ENCODE results near the gene ANKRD44. TPM values are rescaled to one million over a fixed set of nuclear protein-coding genes. Genes with fewer than 3 reads are reported as not detected.
A peak's percentile ranks its signal among the peaks of the same experiment; 100 is the strongest.

The ANKRD44 gene
- total RNA-seq, 2 experiments from 2014 or later: 223 to 283 TPM

GRCh38 chr2:197124639-197125390, 185.8 kb downstream of the ANKRD44 start:
- H3K4me1 Mint-ChIP-seq: peaks cover 63% of the 10 kb centered on the region
- H3K4me3 Mint-ChIP-seq: no peak overlapping the region
- CTCF ChIA-PET: no interaction called here
- no peak overlapping the region for H3K27ac Mint-ChIP-seq
- POLR2A ChIA-PET: no interaction called here
- DNase-seq: no peak
- no peaks in the 10 kb centered on the region for H3K27me3 Mint-ChIP-seq
- H3K9me3 Mint-ChIP-seq: peaks cover 9% of the 10 kb centered on the region
- peaks cover 80% of the 10 kb centered on the region for H3K36me3 Mint-ChIP-seq (ENCODE audit: low read depth)

- DNase-seq: no peak
- ChIA-PET POLR2A (no interaction called here), CTCF (interaction anchor here (1.1 kb wide), 1 partner anchor 14 kb away, joined by 4 read pairs; no protein-coding TSS in a partner anchor)
- Mint-ChIP-seq H3K4me3 (no peak overlapping the region), H3K4me1 (peaks cover 47% of the 10 kb centered on the region), H3K36me3 (ENCODE audit: low read depth) (peaks cover 77% of the 10 kb centered on the region), H3K27me3 (no peaks in the 10 kb centered on the region), H3K9me3 (peaks cover 3% of the 10 kb centered on the region), H3K27ac (no peak overlapping the region)
Measured at GRCh38 chr2:197122821-197123220, 187.8 kb downstream of the ANKRD44 start.

- H3K27me3 Mint-ChIP-seq: no peaks in the 10 kb centered on the region
- H3K4me1 Mint-ChIP-seq: peaks cover 46% of the 10 kb centered on the region
- H3K4me3 Mint-ChIP-seq: peak overlapping the region; percentile 17
- no peak for DNase-seq
- ChIA-PET CTCF (no interaction called here), POLR2A (no interaction called here)
- H3K27ac Mint-ChIP-seq: peak overlapping the region; percentile 78
- H3K36me3 Mint-ChIP-seq (ENCODE audit: low read depth): peaks cover 78% of the 10 kb centered on the region
- H3K9me3 Mint-ChIP-seq: no peaks in the 10 kb centered on the region
Measured at GRCh38 chr2:197121756-197122385, 188.7 kb downstream of the ANKRD44 start.

GRCh38 chr2:197121255-197121654, 189.3 kb downstream of the ANKRD44 start:
- Mint-ChIP-seq H3K4me1 (peaks cover 48% of the 10 kb centered on the region), H3K27me3 (no peaks in the 10 kb centered on the region), H3K9me3 (no peaks in the 10 kb centered on the region), H3K27ac (peak overlapping the region; percentile 78), H3K4me3 (peak overlapping the region; percentile 17), H3K36me3 (ENCODE audit: low read depth) (peaks cover 79% of the 10 kb centered on the region)
- peak; percentile 35 for DNase-seq
- CTCF ChIA-PET: no interaction called here
- POLR2A ChIA-PET: no interaction called here

- Mint-ChIP-seq H3K27ac (peak overlapping the region; percentile 66), H3K36me3 (ENCODE audit: low read depth) (peaks cover 50% of the 10 kb centered on the region), H3K27me3 (no peaks in the 10 kb centered on the region), H3K9me3 (no peaks in the 10 kb centered on the region), H3K4me1 (peaks cover 35% of the 10 kb centered on the region), H3K4me3 (no peak overlapping the region)
- no peak for DNase-seq
- CTCF ChIA-PET: interaction anchor here (0.9 kb wide), 1 partner anchor 259 kb away, joined by 4 read pairs; no protein-coding TSS in a partner anchor
- POLR2A ChIA-PET: no interaction called here
Measured at GRCh38 chr2:197116306-197116879, 194.2 kb downstream of the ANKRD44 start.

- ChIA-PET POLR2A (interaction anchor here (0.6 kb wide), 1 partner anchor 193 kb away, joined by 3 read pairs; no protein-coding TSS in a partner anchor), CTCF (no interaction called here)
- DNase-seq: no peak
- peaks cover 26% of the 10 kb centered on the region for H3K4me1 Mint-ChIP-seq
- H3K36me3 Mint-ChIP-seq (ENCODE audit: low read depth): peaks cover 44% of the 10 kb centered on the region
- H3K27ac Mint-ChIP-seq: no peak overlapping the region
- H3K9me3 Mint-ChIP-seq: no peaks in the 10 kb centered on the region
- H3K4me3 Mint-ChIP-seq: no peak overlapping the region
- H3K27me3 Mint-ChIP-seq: no peaks in the 10 kb centered on the region
Measured at GRCh38 chr2:197115325-197115724, 195.3 kb downstream of the ANKRD44 start.

- ChIA-PET CTCF (interaction anchor here (0.6 to 2.2 kb wide), 20 partner anchors 13 to 331 kb away, joined by 3 to 13 read pairs (median 4); no protein-coding TSS in a partner anchor), POLR2A (interaction anchor here (0.6 to 1.4 kb wide), 5 partner anchors 55 to 274 kb away, joined by 3 to 10 read pairs (median 3); no protein-coding TSS in a partner anchor)
- H3K36me3 Mint-ChIP-seq (ENCODE audit: low read depth): peaks cover 31% of the 10 kb centered on the region
- peaks cover 20% of the 10 kb centered on the region for H3K4me1 Mint-ChIP-seq
- H3K27ac Mint-ChIP-seq: no peak overlapping the region
- no peak overlapping the region for H3K4me3 Mint-ChIP-seq
- DNase-seq: no peak
- no peaks in the 10 kb centered on the region for H3K9me3 Mint-ChIP-seq
- H3K27me3 Mint-ChIP-seq: no peaks in the 10 kb centered on the region
Measured at GRCh38 chr2:197113275-197113711, 197.3 kb downstream of the ANKRD44 start.

- CTCF ChIA-PET: interaction anchor here (0.6 to 1.3 kb wide), 4 partner anchors 9 to 230 kb away, joined by 3 to 5 read pairs (median 3); no protein-coding TSS in a partner anchor
- Mint-ChIP-seq H3K27ac (no peak overlapping the region), H3K4me1 (peaks cover 6% of the 10 kb centered on the region), H3K4me3 (no peak overlapping the region), H3K9me3 (no peaks in the 10 kb centered on the region), H3K36me3 (ENCODE audit: low read depth) (peaks cover 35% of the 10 kb centered on the region), H3K27me3 (no peaks in the 10 kb centered on the region)
- POLR2A ChIA-PET: interaction anchor here (0.6 kb wide), 1 partner anchor 90 kb away, joined by 3 read pairs; no protein-coding TSS in a partner anchor
- DNase-seq: no peak
Measured at GRCh38 chr2:197109326-197109725, 201.3 kb downstream of the ANKRD44 start.

GRCh38 chr2:197108758-197109157, 201.8 kb downstream of the ANKRD44 start:
- H3K4me3 Mint-ChIP-seq: no peak overlapping the region
- H3K9me3 Mint-ChIP-seq: no peaks in the 10 kb centered on the region
- ChIA-PET CTCF (interaction anchor here (0.6 to 1.3 kb wide), 4 partner anchors 8 to 230 kb away, joined by 3 to 5 read pairs (median 3); no protein-coding TSS in a partner anchor), POLR2A (no interaction called here)
- H3K27ac Mint-ChIP-seq: no peak overlapping the region
- no peak for DNase-seq
- H3K36me3 Mint-ChIP-seq (ENCODE audit: low read depth): peaks cover 35% of the 10 kb centered on the region
- peaks cover 5% of the 10 kb centered on the region for H3K4me1 Mint-ChIP-seq
- H3K27me3 Mint-ChIP-seq: no peaks in the 10 kb centered on the region

- ChIA-PET POLR2A (no interaction called here), CTCF (interaction anchor here (0.7 to 1.2 kb wide), 5 partner anchors 11 to 783 kb away, joined by 3 to 4 read pairs (median 3); no protein-coding TSS in a partner anchor)
- H3K36me3 Mint-ChIP-seq (ENCODE audit: low read depth): peaks cover 37% of the 10 kb centered on the region
- H3K27me3 Mint-ChIP-seq: no peaks in the 10 kb centered on the region
- H3K4me1 Mint-ChIP-seq: no peaks in the 10 kb centered on the region
- no peaks in the 10 kb centered on the region for H3K9me3 Mint-ChIP-seq
- H3K4me3 Mint-ChIP-seq: no peak overlapping the region
- no peak for DNase-seq
- no peak overlapping the region for H3K27ac Mint-ChIP-seq
Measured at GRCh38 chr2:197107291-197108269, 203.0 kb downstream of the ANKRD44 start.

- no peaks in the 10 kb centered on the region for H3K27me3 Mint-ChIP-seq
- H3K4me3 Mint-ChIP-seq: no peak overlapping the region
- H3K36me3 Mint-ChIP-seq (ENCODE audit: low read depth): peaks cover 59% of the 10 kb centered on the region
- H3K9me3 Mint-ChIP-seq: no peaks in the 10 kb centered on the region
- H3K4me1 Mint-ChIP-seq: peaks cover 5% of the 10 kb centered on the region
- ChIA-PET POLR2A (no interaction called here), CTCF (no interaction called here)
- DNase-seq: no peak
- no peak overlapping the region for H3K27ac Mint-ChIP-seq
Measured at GRCh38 chr2:197103363-197103762, 207.2 kb downstream of the ANKRD44 start.

- Mint-ChIP-seq H3K27me3 (no peaks in the 10 kb centered on the region), H3K9me3 (no peaks in the 10 kb centered on the region), H3K4me1 (peaks cover 5% of the 10 kb centered on the region), H3K27ac (no peak overlapping the region), H3K4me3 (no peak overlapping the region), H3K36me3 (ENCODE audit: low read depth) (peaks cover 64% of the 10 kb centered on the region)
- CTCF ChIA-PET: no interaction called here
- POLR2A ChIA-PET: no interaction called here
- DNase-seq: no peak
Measured at GRCh38 chr2:197102231-197102630, 208.3 kb downstream of the ANKRD44 start.

Measured in activated CD4-positive, alpha-beta T cell treated with anti-CD3 and anti-CD28 coated beads, Interleukin-2, amount 10 ng/mL, durations not matched to agents 7 days and 5 days (primary cell).